Pancreas (tissue), 10 donors: ENCODE results near the gene HPS4. TPM values are rescaled to one million over a fixed set of nuclear protein-coding genes. Genes with fewer than 3 reads are reported as not detected.

Source experiments
- ATAC-seq, 4 donors: fragments of 200-7000 bp; cut with Tn5 transposase; one replicate each; pipeline versions ENCODE4 v1.8.0 to v1.9.1; 2020; ENCODE audit warnings: mild to moderate bottlenecking in 4 of 4, moderate library complexity in 4 of 4
- DNase-seq, 6 donors: peaks; one replicate each; pipeline ENCODE4 v3.0.0-alpha.2; 2020
- FAIRE-seq: peaks from 2 replicates; lab custom pipeline; 2012; peaks lifted over from hg19 to GRCh38; lab: Jason Lieb, UNC
- H3K27ac ChIP-seq, 4 donors: fragments of 200-600 bp; sonication (generic); 1 replicate in 3 of 4; 2 replicates in 1 of 4; pipeline versions ENCODE4 v1.5.0 to v1.8.0; 2020
- H3K27me3 ChIP-seq, 4 donors: fragments of 200-600 bp; one replicate each; pipeline ENCODE4 v1.8.0; 2021
- H3K36me3 ChIP-seq, 3 donors: fragments of 200-600 bp; sonication (generic) in 1 of 3; one replicate each; pipeline versions ENCODE4 v1.5.0 to v1.8.0; 2020 to 2021
- H3K4me1 ChIP-seq, 3 donors: fragments of 200-600 bp; one replicate each; pipeline ENCODE4 v1.8.0; 2021
- H3K4me3 ChIP-seq, 4 donors: fragments of 200-600 bp; sonication (generic) in 2 of 4; one replicate each; pipeline versions ENCODE4 v1.5.0 to v1.8.0; 2020 to 2021
- H3K9me3 ChIP-seq, 4 donors: fragments of 200-600 bp; one replicate each; pipeline ENCODE4 v1.8.0; 2021
- CTCF ChIP-seq, 4 donors: fragments of 200-600 bp; sonication (generic) in 3 of 4; IDR thresholded peaks; one replicate each; pipeline versions ENCODE4 v1.5.0 to v1.8.0; 2021; ENCODE audit warnings: antibody characterized with exemption in 4 of 4
- WGBS, 2 donors: extraction: QIAGEN DNeasy Blood & Tissue Kit; methylation state at CpG; one replicate each; pipeline ENCODE4 v1.1.7; 2013; 5-methylcytosine and 5-hydroxymethylcytosine counted together
- intact Hi-C, 3 donors: fragments of 100-400 bp; cut with DNase I; formaldehyde crosslinking; loops; one replicate each; pipeline versions ENCODE4 v1.11.1 to v1.14.2; 2022
- polyA plus RNA-seq, 2 donors: library from polyadenylated mRNA; stranded (reverse); fragments of 200-250 nt; gene quantifications; one replicate each; pipeline ENCODE4 v1.2.3, GENCODE V29; 2013
- total RNA-seq, 6 donors: library from RNA; stranded (reverse); fragmentation: NEBNext Ultra II Directional in 4 of 6; extraction: Animal tissue kit (Norgen Biotek cat#: 25700) in 4 of 6; gene quantifications; one replicate each; pipeline versions ENCODE4 v1.2.1 to v1.2.4, GENCODE V29; 2021 to 2023
- donor health status: healthy with polysubstance abuse.
- donor health status: DM: no; HTN: no; CAD: no; lungs with moderate emphysema.
- donor health status: DM: no; HTN: no; CAD: no.
- donor health status: control.
- donor health status: control.
- donor health status: Bipolar disorder and iron deficiency.
- donor health status: DM: yes; HTN: yes; CAD: no.
- donor health status: DM: no; HTN: no; CAD: no.
- donor health status: DM: no; HTN: no; CAD: no.
- donor health status: DM: yes; HTN: yes; CAD: no.

The HPS4 gene
- total and polyA plus RNA-seq, 8 donors: 14.4 to 29.5 (median 20.5) TPM

GRCh38 chr22:26481112-26481693, 2.4 kb downstream of the HPS4 start:
- ATAC-seq (no peak), FAIRE-seq (no peak), DNase-seq (no peak)
- Histone ChIP-seq H3K36me3 (peaks cover 0 to 3% (median 0%) of the 10 kb centered on the region in 3 donors), H3K27ac (peak overlapping the region in 1 of 4 donors; percentile 74), H3K4me3 (no peak overlapping the region), H3K9me3 (no peaks in the 10 kb centered on the region), H3K4me1 (peaks cover 15 to 42% (median 17%) of the 10 kb centered on the region in 3 donors), H3K27me3 (no peaks in the 10 kb centered on the region)
- intact Hi-C loops: loop anchor here in 1 of 3 donors (10.0 kb wide), 1 partner anchor 174 kb away; the partner anchor contains the start of gene MIAT
- WGBS, 2 donors: 53 to 55% methylated on average over 6 of the region's 6 CpGs
- no peak for TF ChIP-seq CTCF (IDR thresholded peaks at IDR 0.05)

GRCh38 chr22:26480611-26480932, 3.0 kb downstream of the HPS4 start:
- peaks cover 15 to 42% (median 17%) of the 10 kb centered on the region in 3 donors for H3K4me1 ChIP-seq
- FAIRE-seq (no peak), DNase-seq (no peak), ATAC-seq (no peak)
- peak overlapping the region in 2 of 4 donors; percentile 71 to 74 for H3K27ac ChIP-seq
- no peaks in the 10 kb centered on the region for H3K9me3 ChIP-seq
- no peak overlapping the region for H3K4me3 ChIP-seq
- H3K27me3 ChIP-seq: no peaks in the 10 kb centered on the region
- peaks cover 0 to 10% (median 0%) of the 10 kb centered on the region in 3 donors for H3K36me3 ChIP-seq
- 63 to 86% methylated on average over 2 of the region's 2 CpGs for WGBS, 2 donors
- no peak for TF ChIP-seq CTCF (IDR thresholded peaks at IDR 0.05)
- intact Hi-C loops: loop anchor here in 1 of 3 donors (10.0 kb wide), 1 partner anchor 174 kb away; the partner anchor contains the start of gene MIAT

DNA sequence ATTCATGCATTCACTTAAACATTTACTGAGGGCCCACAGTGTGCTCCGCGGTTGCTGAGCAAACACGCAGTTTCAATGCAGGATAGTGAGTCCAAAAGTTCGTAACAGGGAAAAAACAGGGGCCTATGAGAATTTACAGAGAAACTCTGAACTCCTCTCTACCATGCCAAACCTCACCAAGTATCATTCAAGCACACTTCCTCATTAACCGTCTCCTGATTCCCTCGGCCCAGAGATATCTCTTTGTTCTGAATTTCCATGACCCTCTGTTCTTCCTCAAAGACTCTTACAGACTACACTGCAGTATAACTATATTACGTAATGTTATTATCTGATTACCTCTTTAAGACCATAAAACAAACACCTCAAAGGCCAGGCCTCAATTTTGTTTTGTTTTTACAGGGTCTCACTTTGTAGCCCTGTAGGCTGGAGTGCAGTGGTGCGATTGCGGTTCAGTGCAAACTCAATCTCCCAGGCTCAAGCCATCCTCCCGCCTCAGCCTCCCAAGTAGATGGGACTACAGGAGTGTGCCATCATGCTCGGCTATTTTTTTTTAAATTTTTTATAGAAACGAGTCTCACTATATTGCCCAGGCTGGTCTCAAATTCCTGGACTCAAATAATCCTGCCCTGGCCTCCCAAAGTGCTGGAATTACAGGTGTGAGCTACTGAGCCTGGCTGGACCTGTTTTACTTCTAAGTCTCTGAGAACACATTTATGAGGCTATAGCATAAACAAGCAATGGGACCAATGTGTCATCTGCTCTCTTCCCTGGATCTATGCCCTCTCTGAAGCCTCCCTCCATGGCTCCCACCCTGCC, 3.6 kb downstream of the HPS4 start:
- peak in 2 of 4 donors; percentile 20 to 25 for ATAC-seq
- H3K36me3 ChIP-seq: peaks cover 0 to 13% (median 0%) of the 10 kb centered on the region in 3 donors
- H3K4me3 ChIP-seq: peak overlapping the region in 2 of 4 donors; percentile 22 to 26
- peaks cover 15 to 39% (median 17%) of the 10 kb centered on the region in 3 donors for H3K4me1 ChIP-seq
- no peak for DNase-seq
- no peaks in the 10 kb centered on the region for H3K9me3 ChIP-seq
- H3K27ac ChIP-seq: peak overlapping the region; percentile 42 to 74 (median 57)
- intact Hi-C loops: loop anchor here in 1 of 3 donors (10.0 kb wide), 1 partner anchor 175 kb away; the partner anchor contains the start of gene MIAT
- no peak for TF ChIP-seq CTCF (IDR thresholded peaks at IDR 0.05)
- WGBS, 2 donors: 31 to 34% methylated on average over 12 of the region's 12 CpGs
- H3K27me3 ChIP-seq: no peaks in the 10 kb centered on the region
- FAIRE-seq: no peak

DNA sequence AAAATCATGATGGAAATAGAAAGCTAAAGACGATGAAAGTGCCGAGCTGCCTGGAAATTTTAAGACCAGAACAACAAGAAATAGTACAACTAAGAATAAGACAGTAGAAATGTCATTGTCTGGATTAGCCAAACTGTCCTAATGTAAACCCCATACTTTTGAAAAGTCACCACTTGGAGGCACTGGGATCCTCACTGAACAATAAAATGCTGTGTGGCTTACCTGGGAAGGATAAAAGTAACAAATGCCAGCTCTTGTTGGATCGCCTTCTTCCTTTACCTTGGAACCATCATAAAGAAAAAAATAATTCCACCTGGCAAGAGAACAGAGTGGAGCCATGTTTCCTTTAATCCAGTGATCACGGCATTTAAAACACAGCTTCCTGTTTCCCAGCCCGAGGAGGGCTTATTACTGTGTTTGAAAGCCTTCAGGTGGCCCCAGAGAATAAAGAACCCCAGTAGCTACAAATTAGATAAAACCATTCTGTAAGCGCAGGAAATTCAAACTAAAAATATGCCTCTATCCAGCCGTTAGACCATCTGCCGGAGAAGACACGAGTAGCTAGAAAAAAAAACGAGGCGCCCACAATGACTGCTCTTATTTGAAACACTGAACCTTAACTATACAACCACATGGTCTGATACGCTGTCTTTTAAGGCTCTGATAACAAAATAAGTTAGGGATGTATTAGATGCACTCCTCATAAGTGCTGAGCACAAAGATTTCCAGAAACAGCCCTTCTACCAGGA, 4.4 kb downstream of the HPS4 start:
- Histone ChIP-seq H3K4me1 (peaks cover 9 to 31% (median 17%) of the 10 kb centered on the region in 3 donors), H3K9me3 (no peaks in the 10 kb centered on the region), H3K27me3 (no peaks in the 10 kb centered on the region), H3K27ac (peak overlapping the region; percentile 42 to 74 (median 57)), H3K36me3 (peaks cover 0 to 13% (median 0%) of the 10 kb centered on the region in 3 donors), H3K4me3 (peak overlapping the region in 2 of 4 donors; percentile 22 to 26)
- intact Hi-C loops: no loop called here
- FAIRE-seq (no peak), ATAC-seq (peak in 2 of 4 donors; percentile 2 to 12), DNase-seq (no peak)
- TF ChIP-seq CTCF (IDR thresholded peaks at IDR 0.05): no peak
- WGBS, 2 donors: 28 to 32% methylated on average over 12 of the region's 12 CpGs
